NCI-H1092 treated with DMSO at 0.1 percent for 48 hours (cell line): ENCODE measurements around the gene NUDT22.

Source experiments
- DNase-seq: peaks from one replicate; lab custom pipeline; 2025; lab: John Stamatoyannopoulos, UW

Gene NUDT22, protein sequence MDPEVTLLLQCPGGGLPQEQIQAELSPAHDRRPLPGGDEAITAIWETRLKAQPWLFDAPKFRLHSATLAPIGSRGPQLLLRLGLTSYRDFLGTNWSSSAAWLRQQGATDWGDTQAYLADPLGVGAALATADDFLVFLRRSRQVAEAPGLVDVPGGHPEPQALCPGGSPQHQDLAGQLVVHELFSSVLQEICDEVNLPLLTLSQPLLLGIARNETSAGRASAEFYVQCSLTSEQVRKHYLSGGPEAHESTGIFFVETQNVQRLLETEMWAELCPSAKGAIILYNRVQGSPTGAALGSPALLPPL

DNA sequence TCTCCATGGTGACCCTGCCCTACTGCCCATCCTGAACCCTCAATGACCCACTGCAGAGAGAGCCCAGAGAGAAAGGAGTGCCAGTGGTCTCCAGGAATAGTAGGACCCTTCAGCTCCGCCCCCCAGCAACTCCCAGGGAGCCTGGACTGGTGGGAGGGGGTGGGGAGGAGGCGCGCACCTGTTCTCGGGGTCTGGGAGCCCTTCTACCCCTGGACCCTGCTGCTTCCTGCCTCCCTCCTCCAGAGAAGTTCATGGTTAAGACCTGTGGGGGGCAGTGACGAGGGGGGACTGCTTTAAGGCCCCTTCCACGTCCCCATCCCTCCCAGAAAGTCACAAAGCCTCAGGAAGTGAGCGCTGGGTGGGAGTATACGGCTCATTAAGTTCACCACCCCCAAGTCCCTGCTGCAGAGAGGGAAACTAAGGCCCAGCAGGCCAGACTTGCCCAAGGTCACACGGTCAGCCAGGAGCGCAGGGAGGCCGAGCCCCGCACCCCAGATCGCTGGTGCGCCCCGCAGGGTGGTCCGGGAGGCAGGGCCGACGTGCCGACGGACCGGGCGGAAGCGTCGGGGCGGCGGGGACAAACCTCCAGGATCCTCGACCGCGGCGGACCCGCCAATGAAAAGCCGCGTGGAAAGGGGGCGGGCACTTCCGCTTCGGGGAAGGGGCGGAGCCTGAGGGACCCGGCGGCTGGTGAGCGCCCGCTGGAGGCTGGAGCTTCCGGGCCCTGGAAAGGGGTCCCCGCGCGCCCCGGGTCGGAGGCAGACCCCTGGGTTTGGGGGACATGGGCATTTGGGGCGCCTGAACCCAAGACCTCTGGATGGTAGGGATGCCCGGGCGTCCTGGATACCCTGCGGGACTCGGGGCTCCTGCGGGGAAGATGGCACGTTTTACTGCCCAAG lies at the start of gene NUDT22, which contains the start of gene TRPT1:
NUDT22 (plus strand) TSS at position 667 of the 899 bp plus-strand sequence. CDS start 379 bp downstream, outside the sequence.
TRPT1 (minus strand) TSS at position 579 of the 899 bp plus-strand sequence; CDS start at position 253, 326 bp downstream.
- peak; percentile 92 for DNase-seq

- no peak for DNase-seq
These were observed 49.3 kb upstream of the NUDT22 start for GRCh38 chr11:64176751-64177150.

DNA sequence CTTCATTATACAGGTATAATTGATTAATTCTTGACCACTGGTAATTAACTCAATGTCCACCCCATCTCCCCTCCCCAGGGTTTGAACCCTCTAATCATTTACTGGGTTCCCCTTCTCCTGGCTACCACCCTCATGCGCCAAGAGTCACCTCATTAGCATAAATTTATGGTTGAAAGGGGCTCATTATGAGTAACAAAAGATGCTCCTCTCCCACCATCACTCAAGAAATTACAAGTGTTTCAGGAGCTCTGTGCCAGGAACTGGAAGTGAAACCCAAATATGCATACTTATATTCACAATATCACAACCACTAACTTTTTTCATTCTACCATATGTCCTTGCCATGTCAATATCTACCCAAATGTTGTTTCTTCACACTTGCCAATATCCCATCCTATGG lies 47.9 kb upstream of the NUDT22 start:
- no peak for DNase-seq

DNA sequence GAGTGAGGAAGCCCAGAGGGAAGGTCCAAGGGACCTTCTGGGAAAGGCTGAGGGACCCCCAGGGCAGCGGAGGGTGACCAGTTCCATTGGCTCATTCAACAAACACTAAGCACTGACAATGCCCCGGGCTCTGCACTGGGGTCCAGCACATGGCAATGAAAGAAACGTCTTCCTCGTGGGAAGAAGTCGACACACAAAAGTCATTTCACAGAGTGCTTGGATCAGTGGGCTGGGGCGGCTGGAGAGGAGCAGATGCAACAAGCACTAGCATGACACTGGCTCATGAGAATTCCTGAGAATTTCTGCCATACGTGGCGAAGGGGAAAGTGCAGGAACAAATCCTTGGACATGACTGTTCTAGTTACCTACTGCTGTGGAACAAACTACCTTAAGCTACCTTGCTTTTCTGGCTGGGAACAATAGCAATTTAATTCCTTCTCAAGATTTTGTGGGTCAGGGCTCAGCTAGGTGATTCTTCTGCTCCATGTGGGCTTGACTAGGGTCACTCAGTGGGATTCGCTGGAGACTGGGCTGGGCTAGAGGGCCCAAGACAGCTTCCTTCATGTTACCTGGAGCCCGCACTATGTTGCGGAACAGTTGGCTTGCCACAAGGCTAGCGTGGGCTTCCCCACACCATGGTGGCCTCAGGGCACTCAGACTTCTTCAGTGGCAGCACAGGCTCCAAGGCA lies 47.0 kb upstream of the NUDT22 start:
- DNase-seq, result no peak

GRCh38 chr11:64180891-64181290 lies 45.2 kb upstream of the NUDT22 start:
- no peak for DNase-seq

DNA sequence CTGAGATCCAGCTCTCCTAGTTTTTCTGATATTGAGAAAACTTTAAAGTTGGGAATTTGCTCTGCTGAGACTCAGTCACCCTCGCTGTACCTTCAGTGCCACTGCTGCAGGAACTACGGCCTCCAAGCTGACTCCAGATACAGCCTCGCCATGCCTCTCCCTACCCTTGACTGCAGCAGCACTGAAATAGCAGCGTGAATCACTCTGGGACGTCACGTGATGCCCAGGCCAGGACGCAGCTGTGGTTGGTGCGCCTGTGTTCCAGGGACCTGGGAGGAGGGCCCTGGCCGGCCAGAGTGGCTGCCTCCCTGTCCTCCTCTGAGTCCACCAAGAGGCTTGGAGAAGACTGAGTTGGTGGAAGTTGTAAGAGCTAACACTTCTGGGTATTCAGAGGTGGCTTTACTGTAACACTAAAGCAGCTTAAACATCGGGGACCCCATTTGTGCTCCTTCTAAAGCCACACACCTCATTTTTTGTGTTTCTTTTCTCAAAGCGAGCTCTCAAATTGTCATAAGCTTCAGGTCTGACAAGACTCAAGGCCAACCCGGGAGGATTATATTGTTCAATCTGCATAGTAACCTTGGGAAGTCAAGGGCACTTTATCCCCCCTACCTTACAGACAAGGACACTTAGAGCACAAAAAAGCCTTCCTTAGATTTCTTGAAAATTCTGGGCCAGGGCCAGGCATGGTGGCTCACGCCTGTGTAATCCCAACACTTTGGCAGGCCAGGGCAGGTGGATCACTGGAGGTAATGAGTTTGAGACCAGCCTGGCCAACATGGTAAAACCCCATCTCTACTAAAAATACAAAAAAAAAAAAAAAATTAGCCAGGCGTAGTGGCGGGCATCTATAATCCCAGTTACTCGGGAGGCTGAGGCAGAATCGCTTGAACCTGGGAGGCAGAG lies 44.3 kb upstream of the NUDT22 start:
- DNase-seq, result no peak

DNA sequence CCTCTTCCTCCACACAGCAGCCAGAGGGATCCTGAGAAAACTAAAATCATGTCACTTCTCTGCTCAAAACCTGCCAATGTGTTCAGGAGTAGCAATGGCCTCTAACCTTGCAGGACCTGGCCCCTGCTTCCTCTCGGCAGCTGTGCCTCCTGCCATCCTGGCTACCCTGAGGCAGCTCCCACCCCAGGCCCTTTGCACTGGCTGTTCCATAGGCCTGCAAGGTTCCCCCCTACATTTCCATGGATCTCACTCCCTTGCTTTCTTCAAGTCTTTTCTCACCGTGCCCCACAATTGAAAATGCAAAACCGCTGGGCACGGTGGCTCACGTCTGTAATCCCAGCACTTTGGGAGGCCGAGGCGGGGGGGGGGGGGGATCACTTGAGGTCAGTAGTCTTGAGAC lies 42.2 kb upstream of the NUDT22 start:
- no peak for DNase-seq

GRCh38 chr11:64185175-64185692 lies 40.8 kb upstream of the NUDT22 start:
- peak; percentile 75 for DNase-seq

DNA sequence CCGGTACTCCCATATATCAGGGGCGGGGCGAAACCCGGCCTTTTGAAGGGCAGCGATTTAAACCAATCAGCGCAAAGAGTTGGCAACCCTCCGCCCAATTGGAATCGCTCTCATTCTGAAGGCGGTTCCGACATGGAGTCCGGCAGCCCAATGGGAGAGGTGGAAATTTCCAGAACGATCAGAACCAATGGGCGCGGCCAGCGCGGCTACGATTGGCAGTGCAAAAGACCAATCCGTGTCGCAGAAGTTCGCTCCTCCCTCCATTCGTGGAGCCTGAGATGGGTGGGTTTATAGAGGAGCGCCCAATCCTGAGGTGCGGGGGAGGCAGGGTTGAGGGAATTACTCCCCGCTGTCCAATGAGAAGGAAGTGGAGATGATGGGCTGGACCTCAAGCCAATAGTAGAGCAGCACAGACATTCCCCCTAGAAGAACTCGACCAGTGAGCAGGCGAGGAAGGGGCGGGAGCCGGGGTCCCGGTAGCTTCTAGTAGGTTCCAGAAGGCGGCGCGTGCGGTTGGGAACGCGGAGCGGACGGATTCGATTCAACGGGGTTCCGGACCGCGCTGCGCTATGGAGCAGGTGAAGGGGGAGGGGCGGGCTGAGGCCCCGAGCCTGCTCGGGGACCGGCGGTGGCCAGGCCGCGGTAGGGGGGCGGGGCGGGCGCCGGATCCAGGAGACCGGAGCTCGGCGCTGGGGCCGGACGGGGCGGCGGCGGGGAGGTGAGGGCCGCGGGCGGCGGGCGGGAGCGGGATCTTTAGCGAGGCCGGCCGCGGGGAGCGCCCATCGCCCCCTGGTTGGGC lies 40.2 kb upstream of the NUDT22 start, which contains the start of gene STIP1:
STIP1 (plus strand) TSS at position 479 of the 799 bp plus-strand sequence; CDS start at position 570, 91 bp downstream.
- DNase-seq, result peak; percentile 100

GRCh38 chr11:64186492-64187165 lies 39.4 kb upstream of the NUDT22 start:
- DNase-seq, result no peak

DNA sequence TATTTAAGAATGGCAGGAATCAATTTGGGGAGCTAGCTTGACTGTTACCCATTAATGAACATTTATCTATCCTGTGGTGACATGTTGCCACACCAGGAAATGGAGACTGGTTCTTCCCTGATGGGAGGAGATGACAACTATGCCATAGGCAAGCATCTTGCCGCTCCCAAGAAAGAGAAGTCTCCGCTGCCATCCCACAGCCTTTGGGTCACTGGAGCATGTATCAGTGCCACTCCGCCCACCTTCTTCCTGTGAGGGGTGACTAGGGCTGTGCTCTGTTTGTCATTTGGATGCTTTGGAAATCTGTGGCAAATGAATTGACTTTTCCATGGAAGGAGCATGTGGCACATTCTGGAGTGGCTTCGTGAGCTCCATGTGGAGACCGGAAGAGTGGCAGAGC lies 33.6 kb upstream of the NUDT22 start:
- no peak for DNase-seq

- DNase-seq, result no peak
These were observed 29.4 kb upstream of the NUDT22 start for GRCh38 chr11:64196626-64197025.

GRCh38 chr11:64198511-64198910 lies 27.6 kb upstream of the NUDT22 start:
- DNase-seq, result no peak

GRCh38 chr11:64201543-64201942 lies 24.5 kb upstream of the NUDT22 start:
- DNase-seq, result no peak

GRCh38 chr11:64202992-64203391 lies 23.1 kb upstream of the NUDT22 start:
- no peak for DNase-seq

- DNase-seq, result no peak
These were observed 22.5 kb upstream of the NUDT22 start for GRCh38 chr11:64203421-64204079.

- no peak for DNase-seq
These were observed 22.0 kb upstream of the NUDT22 start for GRCh38 chr11:64204080-64204440.

DNA sequence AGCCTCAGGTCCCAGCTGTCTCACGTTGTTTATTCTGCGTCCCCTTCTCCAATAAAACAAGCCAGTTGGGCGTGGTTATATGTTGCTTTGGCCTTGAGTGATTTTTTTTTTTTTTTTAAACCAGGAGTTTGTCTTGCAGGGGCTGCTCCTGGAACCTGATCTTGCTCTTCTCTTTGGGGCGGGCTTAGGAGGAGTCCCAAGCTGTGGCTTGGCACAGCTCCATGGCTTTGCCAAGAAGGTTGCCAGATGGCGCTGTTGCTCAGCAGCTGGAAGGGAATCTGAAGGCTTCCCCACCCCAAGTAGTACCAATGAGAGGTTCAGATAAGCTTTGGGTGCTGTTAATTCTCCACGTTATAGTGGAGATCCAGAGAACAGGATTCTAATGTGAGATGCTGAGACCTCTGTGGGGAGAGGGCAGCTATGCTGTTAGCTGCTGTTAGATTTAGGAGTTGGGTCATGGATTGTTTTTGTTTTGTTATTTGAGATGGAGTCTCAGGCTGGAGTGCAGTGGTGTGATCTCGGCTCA lies 21.5 kb upstream of the NUDT22 start:
- DNase-seq, result peak; percentile 73
